ENCODE measurements around the gene TSHZ1. TPM values are rescaled to one million over a fixed set of nuclear protein-coding genes. Genes with fewer than 3 reads are reported as not detected.
A peak's percentile ranks its signal among the peaks of the same experiment; 100 is the strongest.

The TSHZ1 gene
- total RNA-seq, result 1.3 and 1.5 TPM in 2 replicates

- peak; percentile 84 for DNase-seq (ENCODE audit: low read depth)
- FAIRE-seq, result no peak
- no peak for TF ChIP-seq CTCF (IDR thresholded peaks at IDR 0.05; ENCODE audit: insufficient read depth, low read length, severe bottlenecking)
- no peaks in the 10 kb centered on the region for H3K36me3 ChIP-seq (ENCODE audit: control insufficient read depth, insufficient read depth, low read length)
- H3K4me3 ChIP-seq (ENCODE audit: low read depth, low read length), result peak within 1 kb of the TSS; percentile 77
- no peaks in the 10 kb centered on the region for H3K27me3 ChIP-seq (ENCODE audit: control insufficient read depth, insufficient read depth, low read length)
These were observed at the start of gene TSHZ1 for GRCh38 chr18:75210274-75211001. TSS of gene TSHZ1 (plus strand) at chr18:75210797. CDS start at chr18:75211877, 1,080 bp downstream.

- no peak for TF ChIP-seq CTCF (IDR thresholded peaks at IDR 0.05; ENCODE audit: insufficient read depth, low read length, severe bottlenecking)
- Histone ChIP-seq H3K4me3 (ENCODE audit: low read depth, low read length) (no peak overlapping the region), H3K27me3 (ENCODE audit: control insufficient read depth, insufficient read depth, low read length) (peaks cover 2% of the 10 kb centered on the region), H3K36me3 (ENCODE audit: control insufficient read depth, insufficient read depth, low read length) (no peaks in the 10 kb centered on the region)
- FAIRE-seq (no peak), DNase-seq (ENCODE audit: low read depth) (no peak)
These were observed 49.2 kb upstream of the TSHZ1 start for GRCh38 chr18:75161256-75162028.

- no peak for FAIRE-seq
- Histone ChIP-seq H3K4me3 (ENCODE audit: low read depth, low read length) (no peak overlapping the region), H3K27me3 (ENCODE audit: control insufficient read depth, insufficient read depth, low read length) (peaks cover 3% of the 10 kb centered on the region), H3K36me3 (ENCODE audit: control insufficient read depth, insufficient read depth, low read length) (no peaks in the 10 kb centered on the region)
- DNase-seq (ENCODE audit: low read depth), result peak; percentile 40
- no peak for TF ChIP-seq CTCF (IDR thresholded peaks at IDR 0.05; ENCODE audit: insufficient read depth, low read length, severe bottlenecking)
These were observed 48.1 kb upstream of the TSHZ1 start for GRCh38 chr18:75162467-75162866.

- Histone ChIP-seq H3K4me3 (ENCODE audit: low read depth, low read length) (no peak overlapping the region), H3K27me3 (ENCODE audit: control insufficient read depth, insufficient read depth, low read length) (peaks cover 3% of the 10 kb centered on the region), H3K36me3 (ENCODE audit: control insufficient read depth, insufficient read depth, low read length) (no peaks in the 10 kb centered on the region)
- TF ChIP-seq CTCF (IDR thresholded peaks at IDR 0.05; ENCODE audit: insufficient read depth, low read length, severe bottlenecking), result no peak
- FAIRE-seq, result peak; percentile 72
- DNase-seq (ENCODE audit: low read depth), result no peak
These were observed 47.6 kb upstream of the TSHZ1 start for GRCh38 chr18:75162978-75163377.

- FAIRE-seq (no peak), DNase-seq (ENCODE audit: low read depth) (no peak)
- Histone ChIP-seq H3K27me3 (ENCODE audit: control insufficient read depth, insufficient read depth, low read length) (peaks cover 3% of the 10 kb centered on the region), H3K4me3 (ENCODE audit: low read depth, low read length) (no peak overlapping the region), H3K36me3 (ENCODE audit: control insufficient read depth, insufficient read depth, low read length) (no peaks in the 10 kb centered on the region)
- TF ChIP-seq CTCF (IDR thresholded peaks at IDR 0.05; ENCODE audit: insufficient read depth, low read length, severe bottlenecking), result no peak
These were observed 46.9 kb upstream of the TSHZ1 start for GRCh38 chr18:75163736-75164135.
